Activated gamma-delta T cell treated with Interleukin-2 at 50 U/mL for 16 hours (primary cell): ENCODE data around the gene APLP1.
"Not testable (repeated sequence)": the region's sequence is repeated elsewhere in the genome, so short reads cannot be mapped to it uniquely, and the experiment has no call there.

Experiments
- DNase-seq: peaks from one replicate; pipeline ENCODE4 v3.0.0-alpha.2; 2020

Gene APLP1

DNA sequence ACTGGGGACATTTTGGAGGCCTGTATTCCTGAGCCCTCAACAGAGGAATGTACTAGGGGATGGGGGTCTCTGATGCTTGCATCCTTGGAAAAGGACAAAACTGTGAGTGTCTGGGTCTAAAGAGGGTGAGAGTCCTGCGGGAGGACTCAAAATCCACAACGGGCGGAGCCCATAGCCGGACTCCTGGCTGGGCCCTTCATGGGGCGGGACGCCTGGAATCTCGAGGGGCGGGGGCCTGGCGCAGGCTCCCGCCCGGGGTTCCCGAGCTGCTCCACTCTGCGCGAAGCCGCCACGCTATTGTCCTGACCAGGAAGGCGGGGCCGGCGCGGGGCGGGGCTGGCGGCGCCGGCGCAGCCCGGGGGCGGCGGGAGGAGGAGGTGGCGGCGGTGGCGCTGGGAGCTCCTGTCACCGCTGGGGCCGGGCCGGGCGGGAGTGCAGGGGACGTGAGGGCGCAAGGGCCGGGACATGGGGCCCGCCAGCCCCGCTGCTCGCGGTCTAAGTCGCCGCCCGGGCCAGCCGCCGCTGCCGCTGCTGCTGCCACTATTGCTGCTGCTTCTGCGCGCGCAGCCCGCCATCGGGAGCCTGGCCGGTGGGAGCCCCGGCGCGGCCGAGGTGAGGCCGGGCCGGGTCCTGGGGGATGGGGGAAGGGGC lies at the start of gene APLP1:
TSS of gene APLP1 (plus strand) at position 403 of the 651 bp plus-strand sequence. CDS start at position 466, 63 bp downstream.
- peak; percentile 43 for DNase-seq

DNA sequence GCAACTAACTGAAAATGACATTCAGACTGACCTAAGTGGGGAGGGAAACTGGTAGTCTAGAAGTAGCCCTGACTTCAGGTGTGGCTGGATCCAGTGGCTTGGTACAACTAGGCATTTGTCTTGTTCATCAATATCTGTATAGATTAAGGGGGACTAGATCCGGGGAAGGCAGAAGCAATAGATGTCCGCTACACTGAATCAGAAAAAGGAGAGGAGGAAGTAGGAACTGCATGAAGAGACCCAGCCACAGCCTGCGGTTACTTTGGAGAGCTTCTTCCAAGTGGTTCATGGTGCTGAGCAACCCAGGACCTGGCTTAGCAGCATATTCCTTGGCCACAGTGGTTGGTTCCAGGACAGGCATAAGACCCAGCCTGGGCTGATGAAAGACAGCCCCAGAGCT lies 45.8 kb upstream of the APLP1 start:
- DNase-seq, result no peak

DNA sequence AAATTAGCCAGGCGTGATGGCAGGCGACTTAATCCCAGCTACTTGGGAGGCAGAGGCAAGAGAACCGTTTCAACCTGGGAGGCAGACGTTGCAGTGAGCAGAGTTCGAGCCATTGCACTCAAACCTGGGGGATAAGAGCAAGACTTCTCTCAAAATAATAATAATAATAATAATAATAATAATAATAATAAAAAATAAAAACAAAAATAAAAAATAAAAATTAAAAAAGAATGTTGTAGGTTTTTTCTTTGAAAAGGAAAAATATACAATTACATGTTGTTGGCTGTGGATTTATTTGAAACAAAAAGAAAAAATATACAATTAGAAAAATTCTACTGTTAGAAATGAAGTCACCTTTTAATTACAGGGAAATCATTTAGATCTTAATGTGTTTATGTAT lies 44.2 kb upstream of the APLP1 start:
- no peak for DNase-seq

DNA sequence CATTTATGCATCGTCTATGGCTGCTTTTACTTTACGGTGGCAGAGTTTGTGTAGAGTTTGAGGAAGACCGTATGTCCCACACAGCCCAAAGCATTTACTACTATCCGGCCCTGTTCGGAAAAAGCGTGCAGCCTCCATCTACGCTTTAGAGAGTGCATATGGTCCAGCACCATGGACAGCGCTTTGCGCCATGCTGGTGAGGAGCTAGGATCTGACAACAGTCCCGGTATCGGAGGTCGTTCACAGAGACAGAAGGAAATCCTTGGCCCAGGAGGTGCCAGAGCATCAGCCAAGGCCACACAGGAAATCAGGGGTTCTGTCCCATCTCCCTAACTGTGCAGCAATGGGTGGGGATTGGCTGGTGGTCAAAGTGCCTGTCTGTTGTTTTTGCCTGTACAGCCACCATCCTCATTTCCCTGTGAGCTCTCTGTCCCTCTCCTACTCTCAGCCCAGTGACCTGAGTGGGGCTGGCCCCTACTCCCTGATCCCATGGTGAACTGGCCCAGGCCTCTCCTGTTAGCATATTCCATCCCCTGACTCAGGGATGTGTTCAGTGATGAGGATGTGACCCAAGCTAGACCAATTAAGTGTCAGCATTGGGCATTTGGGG lies 39.6 kb upstream of the APLP1 start:
- DNase-seq, result peak; percentile 42

DNA sequence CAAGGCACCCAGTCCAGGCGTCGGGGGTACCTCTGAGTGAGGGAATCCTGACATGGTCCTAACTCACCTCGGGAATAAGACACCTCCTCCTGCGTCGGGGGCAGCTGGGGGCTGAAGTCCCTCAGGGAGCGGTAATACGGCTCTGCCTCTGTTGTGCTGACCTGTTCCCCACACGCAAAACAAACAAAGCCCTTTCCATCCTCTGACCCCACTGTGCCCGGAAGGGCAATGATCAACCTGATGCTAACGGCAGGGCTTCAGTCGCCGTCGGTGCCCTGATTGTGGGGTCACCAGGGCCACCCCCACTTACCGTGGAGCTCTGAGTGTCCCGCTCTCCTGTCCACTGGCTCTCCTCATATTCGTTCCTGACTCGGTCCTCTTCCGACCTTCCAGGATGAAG lies 37.4 kb upstream of the APLP1 start:
- no peak for DNase-seq

DNA sequence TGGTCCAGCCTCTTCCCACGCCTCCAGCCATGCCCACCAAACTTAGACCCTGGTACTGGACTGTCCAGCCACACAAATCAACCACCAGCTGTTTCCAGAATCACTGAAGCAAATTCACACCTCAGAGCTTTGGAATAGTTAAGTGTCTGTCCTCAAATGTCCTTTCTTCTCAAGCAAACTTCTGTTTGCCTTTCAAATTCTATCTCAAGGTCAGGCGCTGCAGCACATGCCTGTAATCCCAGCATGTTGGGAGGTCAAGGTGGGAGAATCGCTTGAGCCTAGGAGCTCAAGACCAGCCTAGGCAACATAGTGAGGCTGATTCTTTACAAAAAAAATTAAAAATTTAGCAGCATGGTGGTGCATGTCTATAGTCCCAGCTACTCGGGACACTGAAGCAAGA lies 36.3 kb upstream of the APLP1 start:
- no peak for DNase-seq

DNA sequence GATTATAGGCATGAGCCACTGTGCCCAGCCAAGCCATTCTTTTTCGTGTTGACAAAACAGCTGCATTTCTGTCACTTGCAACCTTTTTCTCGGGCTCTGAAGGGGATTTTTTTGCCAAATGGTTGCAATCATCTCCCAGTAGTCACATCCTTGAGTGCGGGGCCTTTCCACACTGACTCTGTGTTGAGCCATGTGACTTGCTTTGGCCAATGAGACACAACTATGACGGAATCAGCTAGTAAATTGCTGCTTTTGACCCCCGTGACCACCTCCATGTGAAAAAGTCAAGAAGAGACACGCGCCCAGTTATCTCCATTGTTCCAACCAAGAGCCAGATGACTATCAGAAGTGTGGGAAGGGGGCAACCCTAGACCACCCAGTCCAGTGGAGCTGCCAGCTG lies 34.4 kb upstream of the APLP1 start:
- DNase-seq, result no peak

DNA sequence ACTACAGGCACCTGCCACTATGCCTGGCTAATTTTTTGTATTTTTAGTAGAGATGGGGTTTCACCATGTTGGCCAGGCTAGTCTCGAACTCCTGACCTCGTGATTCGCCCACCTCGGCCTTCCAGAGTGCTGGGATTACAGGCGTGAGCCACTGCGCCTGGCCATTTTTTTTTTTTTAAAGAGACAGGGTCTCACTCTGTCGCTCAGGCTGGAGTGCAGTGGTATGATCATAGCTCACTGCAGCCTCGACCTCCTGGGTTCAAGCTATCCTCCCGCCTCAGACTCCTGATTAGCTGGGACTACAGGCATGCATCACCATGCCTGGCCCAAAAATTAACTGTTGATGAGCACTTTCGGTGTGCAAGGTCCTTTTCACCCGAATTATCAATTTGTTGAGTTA lies 32.3 kb upstream of the APLP1 start:
- DNase-seq, result not testable (repeated sequence)

DNA sequence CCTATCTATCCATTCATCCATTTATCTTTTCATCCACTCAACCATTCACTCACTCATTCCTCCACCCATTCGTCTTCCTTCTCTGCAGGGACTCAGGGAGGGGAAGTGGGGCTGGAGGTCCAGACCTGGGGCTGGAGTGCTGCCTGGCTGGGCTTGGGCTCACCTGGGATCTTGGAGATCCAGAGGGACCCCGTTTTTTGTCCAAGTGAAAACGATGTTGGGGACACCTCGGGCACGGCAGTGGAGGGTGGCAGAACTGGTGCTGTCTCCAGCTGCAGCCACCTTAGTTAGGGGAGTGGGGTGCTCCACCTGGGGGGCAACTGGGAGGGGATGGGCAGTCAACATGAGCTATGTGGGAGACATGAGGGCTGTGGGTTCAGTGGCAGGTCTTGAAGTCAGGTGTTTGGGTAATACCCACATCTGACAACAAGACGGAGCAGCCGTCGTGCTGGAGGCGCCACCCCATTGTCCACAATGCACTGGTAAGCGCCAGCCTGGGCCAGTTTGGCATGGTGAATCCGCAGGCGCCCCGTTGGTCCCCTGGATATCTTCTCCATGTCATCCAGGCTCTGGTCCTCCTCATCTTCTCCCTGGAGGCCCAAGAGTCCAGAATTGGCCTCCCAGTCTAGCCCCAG lies 26.3 kb upstream of the APLP1 start:
- no peak for DNase-seq

DNA sequence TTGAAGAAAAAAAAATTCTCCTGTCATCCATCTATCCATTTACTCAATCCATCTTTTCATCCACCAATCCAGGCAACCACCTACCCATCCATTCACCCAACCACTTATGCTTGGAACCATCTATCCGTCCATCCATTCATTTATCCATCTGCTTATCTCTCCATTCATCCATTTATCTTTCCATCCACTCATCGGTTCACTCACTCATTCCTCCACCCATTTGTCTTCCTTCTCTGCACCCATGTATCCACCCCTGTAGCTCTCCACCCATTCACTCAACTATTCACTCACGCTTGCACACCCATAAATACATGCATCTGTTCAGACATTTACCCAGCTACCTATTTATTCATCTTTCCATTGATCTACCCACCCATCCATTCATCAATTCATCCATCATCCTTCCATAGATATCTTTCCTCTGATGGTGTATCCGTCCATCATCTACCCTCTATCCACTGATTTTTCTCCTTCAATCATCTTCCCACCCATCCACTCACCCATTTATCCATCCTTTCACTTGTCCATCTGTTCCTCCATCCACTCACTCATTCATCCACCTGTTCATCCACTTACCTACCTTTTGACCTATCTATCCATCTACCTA lies 25.6 kb upstream of the APLP1 start:
- no peak for DNase-seq

DNA sequence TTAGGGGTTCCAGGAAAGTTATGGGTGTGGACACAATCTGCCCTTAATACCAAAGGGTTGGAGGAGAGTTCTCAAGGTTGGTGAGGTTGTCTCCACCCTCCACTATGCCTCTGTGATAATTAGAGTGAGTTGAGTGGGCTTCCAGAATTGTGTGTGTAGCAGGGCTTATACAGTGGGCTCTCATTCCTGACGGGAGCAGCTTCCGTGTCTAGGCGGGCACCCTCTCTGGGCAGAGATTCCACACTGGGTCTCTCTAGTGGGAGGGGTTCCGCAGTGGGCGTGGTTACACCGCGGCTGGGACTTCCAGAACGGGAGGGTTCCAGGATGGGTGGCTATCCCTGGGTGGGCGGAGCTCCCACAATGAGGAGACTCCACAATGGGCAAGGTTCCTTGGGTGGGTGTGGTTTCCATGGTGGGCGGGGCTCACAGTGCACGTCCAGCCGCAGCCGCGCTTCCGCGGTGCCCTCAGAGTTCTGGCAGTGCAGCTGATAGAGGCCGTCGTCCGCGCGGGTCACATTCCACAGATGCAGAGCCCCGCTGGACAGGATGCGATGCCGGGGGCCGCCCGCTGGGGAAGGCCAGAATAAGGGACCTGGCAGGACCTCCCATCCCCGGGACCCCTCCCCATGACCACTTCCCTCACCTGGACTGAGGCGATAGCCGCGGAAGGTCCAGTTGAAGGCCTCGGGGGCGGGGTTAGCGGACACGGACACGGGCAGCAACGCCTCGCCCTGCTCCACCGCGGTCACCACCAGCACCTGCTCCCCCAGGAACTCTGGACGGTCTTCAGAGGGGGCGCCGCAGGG lies 24.5 kb upstream of the APLP1 start:
- no peak for DNase-seq

DNA sequence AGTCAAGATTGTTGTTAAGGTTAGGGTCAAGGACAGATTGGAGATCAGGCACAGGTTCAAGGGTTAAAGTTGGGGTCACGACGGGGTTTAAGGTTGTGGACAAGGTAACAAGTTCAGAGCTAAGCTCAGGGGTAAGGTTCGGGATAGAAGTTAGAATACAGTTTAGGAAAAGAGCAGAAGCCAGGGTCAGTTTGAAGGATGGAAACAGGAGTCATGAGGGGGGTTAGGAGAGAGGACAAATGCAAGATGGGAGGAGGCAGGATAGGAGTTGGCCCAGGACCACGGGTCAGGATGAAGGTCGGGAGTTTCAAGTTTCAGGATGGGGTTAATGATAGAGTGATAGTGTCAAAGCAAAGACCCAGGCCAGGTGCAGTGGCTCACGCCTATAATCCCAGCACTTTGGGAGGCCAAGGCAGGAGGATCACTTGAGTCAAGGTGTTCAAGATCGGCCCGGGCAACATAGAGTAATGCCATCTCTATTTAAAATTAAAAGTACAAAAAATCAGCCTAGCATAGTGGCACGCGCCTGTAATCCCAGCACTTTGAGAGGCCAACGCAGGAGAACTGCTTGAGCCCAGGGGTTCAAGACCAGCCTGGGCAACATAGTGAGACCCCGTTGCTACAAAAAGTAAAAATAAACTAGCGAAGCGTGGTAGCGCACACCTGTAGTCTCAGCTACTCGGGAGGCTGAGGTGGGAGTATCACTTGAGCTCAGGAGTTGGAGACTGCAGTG lies 23.7 kb upstream of the APLP1 start:
- DNase-seq, result no peak

DNA sequence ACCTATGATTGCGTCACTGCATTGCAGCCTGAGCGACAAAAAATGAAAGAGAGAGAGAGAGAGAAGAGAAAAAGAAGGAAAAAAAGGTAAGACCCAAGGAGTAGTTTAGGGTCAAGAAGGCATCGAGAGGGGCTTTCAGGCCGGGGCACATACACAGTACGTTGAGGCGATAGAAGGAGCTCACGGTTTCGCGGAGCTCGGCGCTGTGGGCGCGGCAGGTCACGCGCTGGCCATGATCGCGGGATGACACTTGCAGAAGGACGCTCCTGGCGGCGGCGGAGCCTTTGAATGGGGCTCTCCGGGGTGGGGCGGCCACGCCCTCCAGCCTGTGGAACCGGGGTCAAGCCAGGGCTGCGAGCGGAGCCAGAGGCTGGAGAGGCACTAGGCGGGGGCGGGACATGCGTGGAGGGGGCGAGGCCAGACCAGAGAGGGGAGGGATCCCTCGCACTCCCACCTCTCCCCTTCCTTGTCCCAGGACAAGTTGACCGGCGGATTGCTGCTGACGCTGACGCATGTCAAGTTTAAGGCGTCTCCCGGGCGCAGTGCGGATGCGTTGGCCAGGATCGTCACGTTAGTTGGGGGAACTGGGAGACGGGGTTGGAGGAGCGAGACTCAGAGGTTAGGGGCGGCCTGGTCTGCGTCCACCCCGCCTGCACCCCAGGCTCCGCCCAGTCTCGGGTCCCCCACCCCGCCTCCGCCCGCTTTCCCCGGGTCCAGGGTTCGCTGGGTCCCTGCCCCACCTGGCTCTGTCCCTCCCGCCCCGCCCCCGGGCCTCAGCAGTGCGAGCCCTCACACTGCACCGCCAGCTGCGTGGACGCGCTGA lies 22.9 kb upstream of the APLP1 start:
- DNase-seq, result no peak

DNA sequence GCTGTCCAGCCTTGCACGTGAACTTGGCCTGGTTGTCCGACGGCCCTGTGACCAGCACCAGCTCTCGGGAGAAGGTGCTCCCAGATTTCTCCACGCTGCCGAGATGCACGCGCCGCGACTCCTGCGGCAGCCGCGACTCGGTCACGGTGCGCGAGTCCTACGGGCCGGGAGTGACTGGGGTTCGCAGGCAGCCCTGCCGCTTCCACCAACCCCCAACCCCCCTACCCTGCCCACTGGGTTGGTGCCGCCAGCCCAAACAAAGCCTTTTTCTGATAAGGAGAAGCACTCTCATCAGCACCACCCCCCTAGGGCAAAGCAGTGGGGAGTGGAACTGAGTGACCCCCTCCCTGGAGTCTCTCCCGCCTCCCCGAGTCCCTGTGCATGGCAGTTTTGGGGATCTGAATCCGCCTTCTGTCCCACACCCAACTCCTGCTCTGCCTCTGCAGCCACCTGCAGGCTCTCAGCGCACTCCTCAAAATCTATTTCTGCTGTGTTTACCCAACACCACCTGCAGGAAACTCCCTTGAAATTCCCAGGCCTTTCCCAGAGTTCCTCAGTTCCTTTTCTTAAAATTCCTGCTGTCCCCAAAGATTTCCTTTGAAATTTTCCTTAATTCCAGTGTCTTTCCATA lies 22.2 kb upstream of the APLP1 start:
- DNase-seq, result no peak

DNA sequence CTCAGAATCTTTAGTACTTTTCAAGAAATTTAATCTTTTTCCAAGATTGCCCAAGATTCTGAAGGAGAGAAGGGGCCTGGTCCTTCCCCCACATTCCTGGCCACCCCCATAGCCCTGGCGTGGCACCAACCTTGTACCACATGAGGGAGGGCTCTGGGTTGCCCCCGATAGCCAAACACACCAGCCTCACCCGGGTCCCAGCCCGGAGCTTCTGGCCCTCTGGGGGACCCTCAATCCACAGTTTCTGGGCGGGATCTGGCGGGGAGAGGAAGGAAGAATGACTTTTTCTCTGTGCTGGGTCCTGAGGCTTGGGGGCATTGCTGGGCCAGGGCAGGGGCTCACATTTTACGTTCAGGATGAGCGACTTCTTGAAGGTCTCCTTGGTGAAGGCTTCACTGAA lies 20.5 kb upstream of the APLP1 start:
- no peak for DNase-seq

DNA sequence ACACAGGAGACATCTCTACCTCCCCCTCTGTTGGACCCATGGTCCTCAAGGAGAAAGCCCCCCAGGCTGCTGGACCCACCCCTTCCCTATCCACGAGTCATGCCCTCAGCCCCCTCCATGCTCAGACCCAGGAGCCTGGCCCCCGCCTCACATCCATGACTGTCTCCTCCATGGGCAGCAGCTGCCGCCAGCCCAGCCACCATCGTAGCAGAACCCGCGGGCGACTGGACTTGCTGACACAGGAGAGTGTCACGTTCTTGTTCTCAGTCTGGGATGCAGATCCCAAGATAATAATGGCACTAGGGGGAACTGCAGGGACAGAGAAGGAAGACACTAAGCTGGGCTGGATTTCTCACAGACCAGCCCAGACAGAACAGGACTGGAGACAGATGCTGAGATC lies 19.9 kb upstream of the APLP1 start:
- DNase-seq, result no peak

DNA sequence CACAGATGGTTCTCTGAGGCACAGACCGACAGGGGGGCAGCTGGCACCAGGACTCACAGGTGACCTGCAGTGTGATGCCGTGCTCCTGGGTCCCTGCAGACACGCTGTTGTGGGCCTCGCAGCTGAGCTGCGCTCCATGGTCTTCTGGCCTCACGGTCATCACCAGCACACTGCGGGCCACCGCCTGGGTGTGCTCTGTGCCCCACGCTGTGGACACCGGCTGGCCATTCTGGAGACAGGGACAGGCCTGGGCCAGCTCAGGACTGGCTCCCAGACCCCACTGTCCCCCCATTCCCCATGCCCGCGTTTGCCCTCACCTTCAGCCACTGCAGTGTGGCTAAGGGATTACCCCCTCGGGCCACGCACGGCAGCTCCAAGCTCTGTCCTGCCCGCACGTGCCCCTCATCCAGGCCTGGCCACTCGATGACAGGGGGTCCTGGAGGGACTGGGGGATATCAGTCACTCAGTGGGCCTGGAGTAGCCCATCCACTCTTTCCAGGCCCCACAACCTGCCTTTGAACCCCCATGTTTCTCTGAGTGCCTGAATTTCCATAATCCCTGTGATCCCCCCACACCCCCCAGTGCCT lies 19.4 kb upstream of the APLP1 start:
- no peak for DNase-seq

DNA sequence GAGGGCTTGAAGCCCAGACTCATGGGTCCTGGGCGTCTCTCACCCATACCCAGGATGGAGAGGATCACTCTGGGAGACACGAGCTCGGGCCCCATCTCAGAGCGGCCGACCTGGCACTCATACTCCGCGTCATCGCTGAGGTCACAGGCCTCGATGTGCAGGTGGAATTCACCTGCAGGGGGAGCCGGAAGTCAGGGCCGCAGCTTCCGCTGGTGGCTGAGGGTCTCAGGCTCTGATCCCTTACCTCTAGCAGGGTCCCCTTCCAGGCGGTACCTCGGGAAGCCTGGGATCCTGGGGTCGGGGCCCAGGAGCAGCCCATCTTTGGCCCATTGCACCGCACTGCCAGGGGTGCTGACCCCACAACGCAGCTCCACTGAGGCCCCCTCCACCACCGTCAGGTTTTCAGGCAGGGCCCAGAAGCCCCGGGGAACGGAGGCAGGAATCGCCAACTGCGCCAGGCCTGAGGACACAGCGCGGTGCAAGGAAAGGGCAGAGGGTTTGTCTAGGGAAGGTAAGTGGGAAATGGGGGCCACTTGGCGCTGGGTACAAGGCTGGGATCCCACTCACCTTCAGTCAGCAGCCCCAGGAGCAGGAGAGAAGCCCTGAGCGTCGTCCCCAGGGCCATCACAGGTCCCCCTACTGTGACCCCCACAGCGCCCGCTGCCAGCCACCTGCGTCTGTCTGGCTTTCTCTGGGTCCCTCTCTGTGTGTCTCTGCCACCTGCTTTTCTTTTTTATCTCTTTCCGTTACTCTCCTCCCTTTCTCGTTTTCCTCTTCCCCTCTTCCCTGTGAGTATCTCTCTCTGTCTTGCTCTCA lies 17.0 kb upstream of the APLP1 start:
- DNase-seq, result no peak

DNA sequence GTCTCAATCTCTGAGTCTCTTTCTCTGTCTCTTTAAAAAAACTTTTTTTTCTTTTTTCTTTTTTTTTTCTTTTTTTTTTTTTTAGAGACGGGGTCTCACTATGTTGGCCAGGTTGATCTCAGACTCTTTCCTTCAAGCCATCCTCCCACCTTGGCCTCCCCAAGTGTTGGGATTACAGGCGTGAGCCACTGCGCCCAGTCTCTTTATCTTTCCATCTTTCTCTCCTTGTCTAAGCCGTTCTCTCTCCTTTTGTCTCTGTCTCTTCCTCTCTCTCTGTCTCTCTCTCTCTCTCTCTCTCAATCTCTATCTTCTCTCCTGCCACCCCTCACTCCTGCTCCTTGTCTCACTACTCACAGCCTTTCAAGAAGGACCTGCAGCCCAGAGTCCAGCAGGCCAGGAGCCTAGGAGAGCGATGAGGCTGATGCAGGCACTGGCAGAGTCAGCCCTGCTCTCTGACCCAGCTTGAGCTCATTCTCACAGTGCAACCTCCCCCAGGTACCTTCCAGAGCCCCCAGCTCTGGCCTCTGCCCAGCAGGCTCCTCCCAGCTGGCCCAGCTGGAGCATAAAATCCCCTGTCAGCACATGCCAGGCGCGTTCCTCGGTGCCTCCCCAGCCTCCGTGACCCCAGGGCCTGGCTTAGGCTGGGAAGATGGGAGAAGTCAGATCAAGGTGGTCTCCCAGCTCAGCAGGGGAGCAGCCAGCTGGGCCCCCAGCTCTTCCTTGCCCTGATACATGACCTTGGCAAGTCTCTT lies 16.2 kb upstream of the APLP1 start, which contains the start of gene NPHS1:
TSS of gene NPHS1 (minus strand) at position 476 of the 752 bp plus-strand sequence. CDS start 667 bp downstream, outside the sequence.
- no peak for DNase-seq
